Panc1 (cell line): ENCODE results near the gene DNM3.

Source experiments
- POLR2AphosphoS5 ChIP-seq: IDR thresholded peaks from 2 replicates; pipeline ENCODE4 v1.6.1; 2012; ENCODE audit warnings: mild to moderate bottlenecking, low read depth, low read length, moderate library complexity
- SIN3A ChIP-seq: IDR thresholded peaks from 2 replicates; pipeline ENCODE4 v1.6.1; 2012; ENCODE audit warnings: low read depth, mild to moderate bottlenecking, low read length, moderate library complexity, borderline replicate concordance; ENCODE audit not compliant: insufficient read depth
- TCF7L2 ChIP-seq: IDR thresholded peaks from 2 replicates; pipeline ENCODE4 v1.6.1; 2011; ENCODE audit warnings: mild to moderate bottlenecking, low read depth, low read length, inconsistent platforms
- TF ChIP-seq, protein P1 (sequence below): fragments of 450-650 bp; IDR thresholded peaks from 2 replicates; pipeline ENCODE4 v1.5.1; 2017; ENCODE audit warnings: mild to moderate bottlenecking
- TF ChIP-seq, protein P2 (sequence below), 2 experiments: IDR thresholded peaks; 2 replicates each; pipeline ENCODE4 v1.6.1; 2011 to 2012; ENCODE audit warnings: low read depth in 2 of 2, control low read depth in 1 of 2, low read length in 1 of 2, mild to moderate bottlenecking in 1 of 2, moderate library complexity in 1 of 2; ENCODE audit not compliant: insufficient read depth in 1 of 2

DNA sequence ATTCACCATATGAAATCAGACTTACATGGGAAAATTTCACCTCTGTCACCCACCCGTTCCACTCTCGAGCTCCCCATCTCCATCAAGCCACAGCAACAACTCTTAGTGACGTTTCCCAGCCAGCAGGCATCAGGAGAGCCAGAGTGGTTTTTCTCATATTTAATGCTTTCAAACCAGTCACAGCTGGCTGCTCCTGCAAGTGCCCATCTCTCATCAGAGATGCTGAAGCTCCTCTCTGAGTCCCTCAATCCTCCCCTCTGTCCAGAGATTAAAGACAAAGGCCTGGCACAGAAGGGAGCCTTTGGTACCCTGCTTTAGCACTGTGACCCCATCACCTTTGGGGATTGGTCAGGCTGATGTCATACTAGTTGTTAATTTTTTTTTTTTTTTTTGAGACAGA, 277.3 kb downstream of the DNM3 start:
- TF ChIP-seq, protein P1, sequence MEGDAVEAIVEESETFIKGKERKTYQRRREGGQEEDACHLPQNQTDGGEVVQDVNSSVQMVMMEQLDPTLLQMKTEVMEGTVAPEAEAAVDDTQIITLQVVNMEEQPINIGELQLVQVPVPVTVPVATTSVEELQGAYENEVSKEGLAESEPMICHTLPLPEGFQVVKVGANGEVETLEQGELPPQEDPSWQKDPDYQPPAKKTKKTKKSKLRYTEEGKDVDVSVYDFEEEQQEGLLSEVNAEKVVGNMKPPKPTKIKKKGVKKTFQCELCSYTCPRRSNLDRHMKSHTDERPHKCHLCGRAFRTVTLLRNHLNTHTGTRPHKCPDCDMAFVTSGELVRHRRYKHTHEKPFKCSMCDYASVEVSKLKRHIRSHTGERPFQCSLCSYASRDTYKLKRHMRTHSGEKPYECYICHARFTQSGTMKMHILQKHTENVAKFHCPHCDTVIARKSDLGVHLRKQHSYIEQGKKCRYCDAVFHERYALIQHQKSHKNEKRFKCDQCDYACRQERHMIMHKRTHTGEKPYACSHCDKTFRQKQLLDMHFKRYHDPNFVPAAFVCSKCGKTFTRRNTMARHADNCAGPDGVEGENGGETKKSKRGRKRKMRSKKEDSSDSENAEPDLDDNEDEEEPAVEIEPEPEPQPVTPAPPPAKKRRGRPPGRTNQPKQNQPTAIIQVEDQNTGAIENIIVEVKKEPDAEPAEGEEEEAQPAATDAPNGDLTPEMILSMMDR, result no peak
- TF ChIP-seq POLR2AphosphoS5, result no peak
- TF ChIP-seq, protein P2, sequence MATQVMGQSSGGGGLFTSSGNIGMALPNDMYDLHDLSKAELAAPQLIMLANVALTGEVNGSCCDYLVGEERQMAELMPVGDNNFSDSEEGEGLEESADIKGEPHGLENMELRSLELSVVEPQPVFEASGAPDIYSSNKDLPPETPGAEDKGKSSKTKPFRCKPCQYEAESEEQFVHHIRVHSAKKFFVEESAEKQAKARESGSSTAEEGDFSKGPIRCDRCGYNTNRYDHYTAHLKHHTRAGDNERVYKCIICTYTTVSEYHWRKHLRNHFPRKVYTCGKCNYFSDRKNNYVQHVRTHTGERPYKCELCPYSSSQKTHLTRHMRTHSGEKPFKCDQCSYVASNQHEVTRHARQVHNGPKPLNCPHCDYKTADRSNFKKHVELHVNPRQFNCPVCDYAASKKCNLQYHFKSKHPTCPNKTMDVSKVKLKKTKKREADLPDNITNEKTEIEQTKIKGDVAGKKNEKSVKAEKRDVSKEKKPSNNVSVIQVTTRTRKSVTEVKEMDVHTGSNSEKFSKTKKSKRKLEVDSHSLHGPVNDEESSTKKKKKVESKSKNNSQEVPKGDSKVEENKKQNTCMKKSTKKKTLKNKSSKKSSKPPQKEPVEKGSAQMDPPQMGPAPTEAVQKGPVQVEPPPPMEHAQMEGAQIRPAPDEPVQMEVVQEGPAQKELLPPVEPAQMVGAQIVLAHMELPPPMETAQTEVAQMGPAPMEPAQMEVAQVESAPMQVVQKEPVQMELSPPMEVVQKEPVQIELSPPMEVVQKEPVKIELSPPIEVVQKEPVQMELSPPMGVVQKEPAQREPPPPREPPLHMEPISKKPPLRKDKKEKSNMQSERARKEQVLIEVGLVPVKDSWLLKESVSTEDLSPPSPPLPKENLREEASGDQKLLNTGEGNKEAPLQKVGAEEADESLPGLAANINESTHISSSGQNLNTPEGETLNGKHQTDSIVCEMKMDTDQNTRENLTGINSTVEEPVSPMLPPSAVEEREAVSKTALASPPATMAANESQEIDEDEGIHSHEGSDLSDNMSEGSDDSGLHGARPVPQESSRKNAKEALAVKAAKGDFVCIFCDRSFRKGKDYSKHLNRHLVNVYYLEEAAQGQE (IDR thresholded peaks at IDR 0.05; ENCODE audit: insufficient read depth in 1 of 2, low read depth in 2 of 2, low read length in 1 of 2), result no peak
- no peak for TF ChIP-seq SIN3A
- TF ChIP-seq TCF7L2, result no peak
